Activated naive CD4-positive, alpha-beta T cell treated with anti-CD3 and anti-CD28 coated beads, Interleukin-2, amount 50 U/mL, for 24 hours (primary cell): ENCODE results near the gene CLOCK.
A peak's percentile ranks its signal among the peaks of the same experiment; 100 is the strongest.

Experiments used
- H3K27ac Mint-ChIP-seq: one replicate; pipeline ENCODE4 v1.8.0; 2021; ENCODE audit warnings: mild to moderate bottlenecking, mixed read lengths
- H3K27me3 Mint-ChIP-seq: one replicate; pipeline ENCODE4 v1.8.0; 2021; ENCODE audit warnings: mixed read lengths
- H3K36me3 Mint-ChIP-seq: one replicate; pipeline ENCODE4 v1.8.0; 2021; ENCODE audit warnings: mixed read lengths
- H3K4me1 Mint-ChIP-seq: one replicate; pipeline ENCODE4 v1.8.0; 2021; ENCODE audit warnings: mixed read lengths
- H3K4me3 Mint-ChIP-seq: one replicate; pipeline ENCODE4 v1.8.0; 2021; ENCODE audit warnings: mild to moderate bottlenecking, mixed read lengths
- H3K9me3 Mint-ChIP-seq: one replicate; pipeline ENCODE4 v1.8.0; 2021; ENCODE audit warnings: mixed read lengths

The CLOCK gene

DNA sequence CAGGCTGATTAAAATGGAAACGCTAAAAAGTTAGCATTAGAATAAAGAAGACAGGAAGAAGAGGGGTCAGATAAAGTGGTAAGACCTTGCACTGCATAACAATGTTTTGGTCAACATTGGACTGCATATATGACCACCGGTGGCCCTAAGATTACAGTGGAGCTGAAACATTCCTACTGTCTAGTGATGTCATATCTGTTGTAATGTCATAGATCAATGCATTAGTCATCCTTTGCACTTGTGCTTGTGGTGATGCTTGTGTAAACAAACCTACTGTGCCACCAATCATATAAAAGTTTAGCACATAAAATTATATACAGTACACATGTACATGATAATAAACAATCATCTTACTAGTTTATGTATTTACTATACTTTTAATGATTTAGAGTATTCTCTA lies 78.0 kb downstream of the CLOCK start:
- Mint-ChIP-seq H3K27me3 (no peaks in the 10 kb centered on the region), H3K4me3 (no peak overlapping the region), H3K36me3 (peaks cover 14% of the 10 kb centered on the region), H3K4me1 (no peaks in the 10 kb centered on the region), H3K9me3 (peaks cover 5% of the 10 kb centered on the region), H3K27ac (no peak overlapping the region)

DNA sequence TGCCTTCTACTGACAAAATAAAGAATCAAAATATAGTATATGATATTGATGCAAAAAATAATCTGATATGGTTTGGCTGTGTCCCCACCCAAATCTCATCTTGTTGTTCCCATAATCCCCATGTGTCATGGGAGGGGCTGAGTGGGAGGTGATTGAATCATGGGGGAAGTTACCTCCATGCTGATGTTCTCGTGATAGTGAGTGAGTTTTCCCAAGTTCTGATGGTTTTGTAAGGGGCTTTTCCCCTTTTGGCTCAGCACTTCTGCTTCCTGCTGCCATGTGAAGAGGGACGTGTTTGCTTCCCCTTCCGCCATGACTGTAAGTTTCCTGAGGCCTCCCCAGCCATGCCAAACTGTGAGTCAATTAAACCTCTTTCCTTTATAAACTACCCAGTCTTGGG lies 80.7 kb downstream of the CLOCK start:
- Mint-ChIP-seq H3K27me3 (no peaks in the 10 kb centered on the region), H3K4me3 (no peak overlapping the region), H3K36me3 (peaks cover 19% of the 10 kb centered on the region), H3K27ac (no peak overlapping the region), H3K4me1 (no peaks in the 10 kb centered on the region), H3K9me3 (peaks cover 5% of the 10 kb centered on the region)

DNA sequence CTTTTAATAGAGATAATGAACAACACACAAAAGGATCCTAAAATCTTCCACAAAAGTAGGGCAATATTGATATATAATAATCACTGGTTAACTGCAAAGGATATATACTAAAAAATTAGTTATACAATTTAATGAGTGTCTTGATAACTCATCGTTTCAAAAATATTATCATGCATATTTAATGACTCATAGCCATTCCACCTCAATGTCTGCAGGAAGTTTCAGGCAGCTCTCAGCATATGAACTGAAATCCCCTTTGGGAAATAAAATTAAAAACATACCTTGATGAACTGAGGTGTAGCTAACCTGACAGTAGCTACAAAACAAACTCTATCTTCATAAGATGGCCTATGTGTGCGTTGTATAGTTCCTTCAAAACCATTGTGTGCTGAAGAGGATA lies 88.1 kb downstream of the CLOCK start:
- Mint-ChIP-seq H3K36me3 (peaks cover 19% of the 10 kb centered on the region), H3K4me1 (no peaks in the 10 kb centered on the region), H3K4me3 (no peak overlapping the region), H3K27me3 (no peaks in the 10 kb centered on the region), H3K27ac (no peak overlapping the region), H3K9me3 (no peaks in the 10 kb centered on the region)

DNA sequence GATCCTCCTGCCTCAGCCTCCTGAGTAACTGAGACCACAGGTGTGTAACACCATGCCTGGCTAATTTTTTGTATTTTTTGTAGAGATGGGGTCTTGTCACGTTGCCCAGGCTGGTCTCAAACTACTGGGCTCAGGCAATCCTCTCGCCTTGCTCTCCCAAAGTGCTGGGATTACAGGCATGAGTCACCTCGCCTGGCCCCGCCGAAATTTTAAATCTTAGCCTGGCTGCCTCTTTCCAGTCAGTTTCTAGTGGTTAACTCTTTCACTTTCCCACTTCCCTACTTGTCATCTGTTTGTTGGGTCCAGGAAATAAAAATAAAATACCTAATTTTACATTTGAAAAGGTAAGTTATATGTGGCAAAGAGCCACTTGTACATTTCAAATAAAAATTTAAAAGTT lies 88.5 kb downstream of the CLOCK start:
- H3K9me3 Mint-ChIP-seq = no peaks in the 10 kb centered on the region
- no peaks in the 10 kb centered on the region for H3K4me1 Mint-ChIP-seq
- peaks cover 19% of the 10 kb centered on the region for H3K36me3 Mint-ChIP-seq
- no peaks in the 10 kb centered on the region for H3K27me3 Mint-ChIP-seq
- no peak overlapping the region for H3K4me3 Mint-ChIP-seq
- H3K27ac Mint-ChIP-seq = no peak overlapping the region

DNA sequence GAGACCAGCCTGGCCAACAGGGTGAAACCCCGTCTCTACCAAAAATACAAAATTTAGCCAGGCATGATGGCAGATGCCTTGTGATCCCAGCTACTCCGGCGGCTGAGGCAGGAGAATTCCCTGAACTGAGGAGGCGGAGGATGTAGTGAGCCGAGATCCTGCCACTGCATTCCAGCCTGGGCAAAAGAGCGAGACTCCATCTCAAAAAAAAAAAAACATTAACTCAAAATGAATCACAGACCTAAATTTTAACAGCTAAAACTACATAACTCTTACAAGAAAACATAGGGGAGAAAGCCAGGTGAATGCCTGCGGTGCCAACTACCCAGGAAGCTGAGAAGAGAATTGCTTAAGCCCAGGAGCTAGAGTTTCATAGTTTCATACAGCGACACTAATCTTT lies 96.1 kb downstream of the CLOCK start:
- peaks cover 16% of the 10 kb centered on the region for H3K4me1 Mint-ChIP-seq
- no peaks in the 10 kb centered on the region for H3K9me3 Mint-ChIP-seq
- no peak overlapping the region for H3K27ac Mint-ChIP-seq
- peaks cover 12% of the 10 kb centered on the region for H3K36me3 Mint-ChIP-seq
- no peak overlapping the region for H3K4me3 Mint-ChIP-seq
- H3K27me3 Mint-ChIP-seq = no peaks in the 10 kb centered on the region

DNA sequence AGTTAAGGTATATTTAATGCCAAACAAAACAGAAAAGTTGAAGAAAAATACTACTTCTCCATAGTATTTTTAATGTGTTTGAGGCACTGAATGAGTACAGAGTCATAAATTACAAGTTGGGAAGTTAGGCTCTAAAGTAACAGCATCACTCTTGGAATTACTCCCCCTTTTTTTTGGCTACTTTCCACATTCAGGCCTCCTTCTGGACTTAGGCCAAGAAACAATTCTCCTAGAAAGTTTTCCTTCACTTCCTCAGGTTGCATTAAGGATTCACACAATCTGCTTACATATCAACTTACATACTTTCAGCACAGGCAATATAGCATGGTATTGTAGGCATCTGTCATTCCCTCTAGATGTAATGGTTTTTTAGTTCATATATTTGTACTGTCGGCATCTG lies 98.9 kb downstream of the CLOCK start:
- Mint-ChIP-seq H3K4me1 (peaks cover 16% of the 10 kb centered on the region), H3K27ac (no peak overlapping the region), H3K27me3 (no peaks in the 10 kb centered on the region), H3K36me3 (peaks cover 7% of the 10 kb centered on the region), H3K9me3 (no peaks in the 10 kb centered on the region), H3K4me3 (no peak overlapping the region)

DNA sequence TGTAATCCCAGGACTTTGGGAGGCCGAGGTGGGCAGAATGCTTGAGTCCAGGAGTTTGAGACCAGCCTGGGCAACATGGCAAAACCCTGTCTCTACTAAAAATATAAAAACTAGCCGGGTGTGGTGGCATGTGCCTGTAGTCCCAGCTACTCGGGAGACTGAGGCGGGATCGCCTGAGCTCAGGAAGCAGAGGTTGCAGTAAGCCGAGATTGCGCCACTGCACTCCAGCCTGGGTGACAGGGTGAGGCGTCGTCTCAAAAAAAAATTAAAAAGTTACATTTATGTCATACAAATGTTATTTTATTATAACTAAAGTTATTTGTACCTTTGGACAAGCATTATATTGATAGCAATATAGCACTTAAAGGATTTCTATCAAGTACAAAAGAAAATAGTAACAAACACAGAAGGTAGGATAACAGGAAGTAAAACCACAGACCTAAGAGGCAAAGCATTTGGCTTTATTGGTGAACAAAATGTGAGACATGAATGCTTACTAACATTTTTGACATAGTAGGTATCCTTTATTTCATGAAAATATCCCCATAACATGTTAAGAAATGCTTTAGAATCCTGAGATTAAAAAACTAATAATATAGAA lies 99.5 kb downstream of the CLOCK start:
- peaks cover 16% of the 10 kb centered on the region for H3K4me1 Mint-ChIP-seq
- H3K4me3 Mint-ChIP-seq = no peak overlapping the region
- no peaks in the 10 kb centered on the region for H3K9me3 Mint-ChIP-seq
- H3K27ac Mint-ChIP-seq = no peak overlapping the region
- H3K27me3 Mint-ChIP-seq = no peaks in the 10 kb centered on the region
- peaks cover 7% of the 10 kb centered on the region for H3K36me3 Mint-ChIP-seq

DNA sequence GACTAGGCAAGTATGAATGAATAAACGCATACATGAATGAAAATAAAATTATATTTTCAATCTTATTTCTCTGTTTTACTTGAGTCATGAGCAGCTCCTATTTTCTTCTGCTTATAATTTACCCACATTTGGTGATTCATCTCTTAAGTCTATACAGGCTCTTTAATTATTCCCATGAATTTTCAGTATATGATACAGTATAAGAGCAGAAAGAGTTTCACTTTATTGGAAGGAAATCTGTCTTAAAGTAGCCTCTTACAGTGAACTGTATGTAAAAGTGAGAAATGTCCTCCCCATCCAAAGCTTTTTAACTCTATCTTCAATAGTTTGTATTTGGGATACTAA lies 100.2 kb downstream of the CLOCK start:
- no peak overlapping the region for H3K4me3 Mint-ChIP-seq

DNA sequence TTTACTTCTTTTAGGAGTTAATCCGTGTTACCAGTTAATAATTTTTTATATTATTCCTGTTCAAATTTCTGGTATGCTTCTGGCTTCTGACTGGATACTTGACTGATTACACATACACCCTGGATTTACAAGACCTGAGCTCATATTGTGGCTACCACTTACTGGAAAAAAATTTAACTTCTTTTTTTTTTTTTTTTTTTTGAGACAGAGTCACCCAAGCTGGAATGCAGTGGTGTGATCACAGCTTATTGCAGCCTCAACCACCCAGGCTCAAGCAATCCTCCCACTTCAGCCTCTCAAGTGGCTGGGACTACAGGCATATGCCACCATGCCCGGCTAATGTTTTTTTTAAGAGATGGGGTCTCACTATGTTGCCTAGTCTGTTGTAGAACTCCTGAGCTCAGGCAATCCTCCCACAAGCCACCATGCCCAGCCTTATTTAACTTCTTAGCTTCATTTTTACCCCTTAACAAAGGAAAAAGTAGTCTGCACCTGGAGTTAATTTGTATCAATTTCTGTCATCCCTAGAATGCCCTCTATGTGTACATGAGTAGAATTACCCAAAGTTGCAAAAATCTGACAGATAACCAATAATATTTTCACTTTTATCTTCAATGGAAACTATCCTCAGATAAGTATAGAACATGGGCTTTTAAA lies 100.7 kb downstream of the CLOCK start:
- no peaks in the 10 kb centered on the region for H3K9me3 Mint-ChIP-seq
- peaks cover 16% of the 10 kb centered on the region for H3K4me1 Mint-ChIP-seq
- no peaks in the 10 kb centered on the region for H3K27me3 Mint-ChIP-seq
- H3K27ac Mint-ChIP-seq = no peak overlapping the region
- no peak overlapping the region for H3K4me3 Mint-ChIP-seq
- H3K36me3 Mint-ChIP-seq = peaks cover 3% of the 10 kb centered on the region

More for the DNA sequence above, 100.2 kb downstream of the CLOCK start:
- Mint-ChIP-seq H3K9me3 (no peaks in the 10 kb centered on the region), H3K27ac (no peak overlapping the region), H3K27me3 (no peaks in the 10 kb centered on the region), H3K4me1 (peaks cover 16% of the 10 kb centered on the region), H3K36me3 (peaks cover 3% of the 10 kb centered on the region)

DNA sequence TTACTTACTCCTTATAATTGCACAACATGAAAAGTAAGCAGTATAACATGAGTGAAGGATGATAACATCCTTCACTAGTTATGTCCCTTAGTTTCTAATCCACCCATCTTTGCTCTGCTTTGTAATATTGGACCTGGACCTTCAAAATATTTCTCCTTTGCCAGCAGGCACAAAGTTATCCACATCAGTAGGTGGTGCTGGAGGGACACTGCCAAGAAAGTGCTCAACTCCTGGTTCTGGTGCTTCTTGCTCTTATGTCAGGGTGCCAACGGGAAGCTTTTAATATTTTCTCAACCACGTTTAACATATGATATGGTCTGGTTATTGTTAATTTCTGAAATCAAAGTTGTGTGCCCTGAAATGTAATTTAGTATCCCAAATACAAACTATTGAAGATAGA lies 101.9 kb downstream of the CLOCK start:
- Mint-ChIP-seq H3K4me3 (no peak overlapping the region), H3K4me1 (peaks cover 19% of the 10 kb centered on the region), H3K9me3 (no peaks in the 10 kb centered on the region), H3K27ac (no peak overlapping the region), H3K27me3 (no peaks in the 10 kb centered on the region), H3K36me3 (peaks cover 4% of the 10 kb centered on the region)

DNA sequence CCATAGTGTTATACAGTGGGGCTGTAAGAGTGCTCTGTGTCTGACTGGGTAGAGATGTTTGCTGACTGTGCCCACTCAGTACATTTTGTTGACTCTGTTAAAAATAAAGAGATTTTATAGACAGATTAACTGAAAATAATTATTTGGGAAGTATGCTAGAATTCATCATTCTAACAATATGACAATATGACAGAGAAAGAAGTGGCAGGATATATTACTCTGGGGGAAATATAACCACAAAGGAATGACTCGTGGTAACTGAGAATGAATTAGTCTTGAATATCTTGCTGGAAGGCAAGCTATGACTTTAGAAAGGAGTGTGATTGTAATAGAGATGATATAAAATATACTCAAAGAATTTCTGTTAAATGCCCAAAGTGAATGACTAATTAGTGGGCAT lies 104.2 kb downstream of the CLOCK start:
- Mint-ChIP-seq H3K27me3 (no peaks in the 10 kb centered on the region), H3K4me1 (peaks cover 12% of the 10 kb centered on the region), H3K4me3 (no peak overlapping the region), H3K27ac (no peak overlapping the region), H3K9me3 (no peaks in the 10 kb centered on the region), H3K36me3 (peaks cover 15% of the 10 kb centered on the region)

DNA sequence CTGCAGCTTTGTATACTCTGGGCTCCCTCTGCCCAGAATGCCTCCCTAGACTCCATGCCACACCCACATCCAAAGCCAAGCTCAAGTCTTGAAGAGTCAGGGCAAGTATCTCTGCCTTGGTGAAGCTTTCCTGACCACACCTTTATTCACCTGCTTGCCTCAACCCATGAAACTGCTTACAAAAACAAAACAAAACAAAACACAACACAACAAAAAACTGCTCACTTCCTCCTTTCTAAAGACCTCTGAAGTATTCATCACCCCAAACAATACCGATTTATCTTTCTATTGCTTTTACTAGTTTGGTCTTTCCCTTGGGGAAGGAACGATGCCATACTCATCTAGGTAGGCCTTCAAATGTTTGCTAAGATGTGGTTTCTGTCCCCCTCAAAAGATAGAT lies 105.9 kb downstream of the CLOCK start:
- peaks cover 15% of the 10 kb centered on the region for H3K36me3 Mint-ChIP-seq
- H3K4me1 Mint-ChIP-seq = peaks cover 8% of the 10 kb centered on the region
- H3K27me3 Mint-ChIP-seq = no peaks in the 10 kb centered on the region
- no peaks in the 10 kb centered on the region for H3K9me3 Mint-ChIP-seq
- H3K4me3 Mint-ChIP-seq = no peak overlapping the region
- peak overlapping the region; percentile 24 for H3K27ac Mint-ChIP-seq

DNA sequence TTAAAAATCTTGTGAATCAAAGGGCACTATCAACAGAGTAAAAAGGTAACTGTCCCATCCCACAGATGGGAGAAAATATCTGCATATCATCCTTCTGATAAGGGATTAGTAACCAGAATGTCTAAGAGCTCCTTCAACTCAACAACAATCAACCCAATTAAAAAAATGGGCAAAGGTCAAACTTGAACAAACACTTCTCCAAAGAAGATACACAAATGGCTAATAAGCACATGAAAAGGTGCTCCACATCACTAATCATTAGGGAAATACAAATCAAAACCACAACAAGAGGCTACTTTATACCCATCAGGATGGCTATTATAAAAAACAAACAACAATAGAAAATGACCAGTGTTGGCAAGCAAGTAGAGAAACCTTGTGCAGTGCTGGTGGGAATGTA lies 107.7 kb downstream of the CLOCK start:
- H3K9me3 Mint-ChIP-seq = no peaks in the 10 kb centered on the region

DNA sequence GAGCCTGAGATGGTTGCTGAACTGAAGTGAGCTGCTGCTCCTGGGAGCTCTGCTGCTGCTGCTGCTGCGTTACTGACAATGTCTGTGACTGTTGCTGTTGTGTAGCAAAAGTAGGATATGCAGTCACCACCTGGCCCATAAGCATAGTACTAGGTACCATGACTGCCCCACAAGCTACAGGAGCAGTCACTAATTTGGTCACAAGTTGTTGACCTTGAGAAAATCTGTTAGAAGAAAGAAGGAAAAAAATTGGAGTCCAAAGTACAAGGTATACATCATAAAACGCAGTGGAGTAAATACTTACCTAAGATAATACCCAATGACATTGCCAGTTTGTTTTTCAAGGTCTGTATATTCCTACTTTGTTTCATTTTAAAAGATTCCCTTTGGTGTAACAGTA lies 108.4 kb downstream of the CLOCK start:
- Mint-ChIP-seq H3K27ac (no peak overlapping the region), H3K4me1 (peaks cover 18% of the 10 kb centered on the region), H3K9me3 (no peaks in the 10 kb centered on the region), H3K36me3 (peaks cover 15% of the 10 kb centered on the region), H3K27me3 (no peaks in the 10 kb centered on the region), H3K4me3 (no peak overlapping the region)

More for the DNA sequence above, 107.7 kb downstream of the CLOCK start:
- Mint-ChIP-seq H3K27ac (no peak overlapping the region), H3K36me3 (peaks cover 15% of the 10 kb centered on the region), H3K4me1 (peaks cover 18% of the 10 kb centered on the region), H3K27me3 (no peaks in the 10 kb centered on the region), H3K4me3 (no peak overlapping the region)

DNA sequence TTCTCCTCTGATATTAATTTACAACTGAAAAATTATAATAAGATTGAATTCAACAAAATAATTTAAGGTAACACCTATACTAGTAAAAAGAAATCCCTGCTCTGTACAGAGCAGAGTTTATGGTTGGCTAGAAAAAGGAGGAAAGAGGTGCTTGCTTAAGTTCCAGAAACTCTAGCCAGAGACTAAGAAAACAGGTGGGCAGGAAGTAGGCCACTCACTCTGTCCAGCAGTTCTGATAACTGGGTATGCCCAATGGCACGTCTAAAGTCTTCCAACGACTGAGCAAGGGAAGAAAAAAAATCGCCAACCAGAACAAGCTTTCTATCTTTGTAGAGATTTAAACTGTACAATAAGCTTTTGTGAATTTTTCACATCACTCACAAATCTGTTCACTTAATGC lies 108.9 kb downstream of the CLOCK start:
- H3K4me3 Mint-ChIP-seq = no peak overlapping the region
- H3K27ac Mint-ChIP-seq = no peak overlapping the region
- no peaks in the 10 kb centered on the region for H3K27me3 Mint-ChIP-seq
- H3K36me3 Mint-ChIP-seq = peaks cover 15% of the 10 kb centered on the region
- peaks cover 18% of the 10 kb centered on the region for H3K4me1 Mint-ChIP-seq
- H3K9me3 Mint-ChIP-seq = no peaks in the 10 kb centered on the region

DNA sequence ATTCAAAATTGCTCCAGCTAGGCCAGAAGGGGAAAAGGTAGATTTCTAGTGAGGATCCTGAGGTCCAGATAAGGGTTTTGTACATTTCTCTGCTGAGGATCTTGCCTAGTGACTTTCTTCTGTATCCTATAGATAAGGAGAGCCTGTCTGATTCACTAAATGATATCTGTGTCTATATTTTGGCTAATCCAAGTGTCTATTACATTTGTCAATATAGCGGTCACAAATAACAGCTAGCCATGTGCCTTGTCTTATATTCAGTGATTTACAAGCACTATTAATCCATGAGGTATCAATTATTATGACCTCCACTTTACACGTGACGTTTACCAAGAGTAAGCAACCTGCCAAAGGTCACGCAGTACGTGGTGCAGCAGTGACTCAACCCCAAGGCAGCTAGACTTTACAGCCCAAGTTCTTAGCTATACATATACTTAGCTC lies 109.3 kb downstream of the CLOCK start:
- Mint-ChIP-seq H3K4me1 (peaks cover 18% of the 10 kb centered on the region), H3K4me3 (no peak overlapping the region), H3K9me3 (no peaks in the 10 kb centered on the region), H3K36me3 (peaks cover 15% of the 10 kb centered on the region), H3K27me3 (no peaks in the 10 kb centered on the region), H3K27ac (no peak overlapping the region)
